GM12892 (cell line): Measurements from ENCODE around the gene ARHGAP32.

Source experiments
- POLR2A ChIP-seq: IDR thresholded peaks from 2 replicates; pipeline ENCODE4 v1.6.1; 2011; ENCODE audit warnings: low read depth, low read length, control low read depth
- POLR2AphosphoS5 ChIP-seq: IDR thresholded peaks from 2 replicates; pipeline ENCODE4 v1.6.1; 2011; ENCODE audit warnings: low read depth, low read length, control low read depth

- TF ChIP-seq POLR2AphosphoS5 = no peak
- TF ChIP-seq POLR2A = no peak
Observed at GRCh38 chr11:128926437-128927107, 265.6 kb downstream of the ARHGAP32 start.
